HEK293 (cell line): ENCODE measurements around the gene JAK3.

Source experiments
- CTCF ChIA-PET: fragments of 350-600 bp; formaldehyde crosslinking; extraction: SDS; loops from one replicate; lab custom pipeline; 2021; ENCODE audit warnings: antibody characterized with exemption; lab: Yijun Ruan, JAX
- POLR2A ChIA-PET: fragments of 300-600 bp; formaldehyde crosslinking; extraction: SDS; loops from one replicate; lab custom pipeline; 2020; ENCODE audit warnings: antibody characterized with exemption, inconsistent platforms; lab: Yijun Ruan, JAX
- H3K27ac ChIP-seq: fragments of 200-500 bp; sonication (Bioruptor generic); 2 replicates; pipeline ENCODE4 v1.5.1; 2014; ENCODE audit warnings: low read depth, low read length, control low read depth, inconsistent platforms; ENCODE audit errors: extremely low read depth
- H3K36me3 ChIP-seq, 2 experiments: fragments of 200-500 bp in 1 of 2; sonication (Bioruptor generic) in 1 of 2; 1 replicate in 1 of 2; 2 replicates in 1 of 2; pipeline ENCODE4 v1.5.1; 2014 to 2017; ENCODE audit warnings: inconsistent platforms in 2 of 2, low read length in 2 of 2; ENCODE audit not compliant: control insufficient read depth in 2 of 2, insufficient read depth in 1 of 2
- H3K4me1 ChIP-seq: fragments of 200-500 bp; sonication (Bioruptor generic); 2 replicates; pipeline ENCODE4 v1.5.1; 2014; ENCODE audit warnings: mild to moderate bottlenecking, low read length, inconsistent platforms; ENCODE audit not compliant: control insufficient read depth, insufficient read depth
- H3K4me3 ChIP-seq: 2 replicates; pipeline ENCODE4 v1.5.1; 2011; ENCODE audit warnings: low read depth, mild to moderate bottlenecking, control low read depth, low read length, moderate library complexity
- H3K9me3 ChIP-seq: fragments of 200-500 bp; sonication (Bioruptor generic); 2 replicates; pipeline ENCODE4 v1.5.1; 2014; ENCODE audit warnings: low read depth, low read length, inconsistent platforms; ENCODE audit not compliant: control insufficient read depth, insufficient read depth
- BCL11B ChIP-seq: fragments of 450-650 bp; formaldehyde crosslinking; IDR thresholded peaks from 2 replicates; pipeline ENCODE4 v1.5.1; 2016; ENCODE audit warnings: low read depth, missing biosample characterization, missing genetic modification characterization
- ELK4 ChIP-seq: IDR thresholded peaks from 2 replicates; pipeline ENCODE4 v1.6.1; 2011; ENCODE audit warnings: mild to moderate bottlenecking, low read depth, low read length, borderline replicate concordance
- GLIS1 ChIP-seq: fragments of 450-650 bp; formaldehyde crosslinking; IDR thresholded peaks from 2 replicates; pipeline ENCODE4 v1.5.1; 2016; ENCODE audit warnings: missing biosample characterization, missing genetic modification characterization
- KLF1 ChIP-seq: fragments of 450-650 bp; formaldehyde crosslinking; IDR thresholded peaks from 2 replicates; pipeline ENCODE4 v1.5.1; 2016; ENCODE audit warnings: missing biosample characterization, missing genetic modification characterization
- KLF7 ChIP-seq: fragments of 450-650 bp; formaldehyde crosslinking; IDR thresholded peaks from 2 replicates; pipeline ENCODE4 v1.5.1; 2016; ENCODE audit warnings: missing biosample characterization, missing genetic modification characterization, borderline replicate concordance
- KLF8 ChIP-seq: fragments of 450-650 bp; formaldehyde crosslinking; IDR thresholded peaks from 2 replicates; pipeline ENCODE4 v1.5.1; 2016; ENCODE audit warnings: missing biosample characterization, missing genetic modification characterization
- MEIS1 ChIP-seq: sonication (generic); formaldehyde crosslinking; IDR thresholded peaks from 2 replicates; pipeline ENCODE4 v1.8.1; 2022; ENCODE audit warnings: missing genetic modification reagents, mild to moderate bottlenecking, borderline replicate concordance
- PRDM1 ChIP-seq: fragments of 450-650 bp; formaldehyde crosslinking; IDR thresholded peaks from 2 replicates; pipeline ENCODE4; 2016; ENCODE audit warnings: missing biosample characterization, missing genetic modification characterization
- SP3 ChIP-seq: fragments of 450-650 bp; formaldehyde crosslinking; IDR thresholded peaks from 2 replicates; pipeline ENCODE4 v1.5.1; 2016; ENCODE audit warnings: missing biosample characterization, missing genetic modification characterization
- ZBTB48 ChIP-seq: fragments of 450-650 bp; formaldehyde crosslinking; IDR thresholded peaks from 2 replicates; pipeline ENCODE4 v1.5.1; 2016; ENCODE audit warnings: missing biosample characterization, missing genetic modification characterization
- ZBTB8A ChIP-seq: fragments of 450-650 bp; formaldehyde crosslinking; IDR thresholded peaks from 2 replicates; pipeline ENCODE4 v1.5.1; 2016; ENCODE audit warnings: missing biosample characterization, missing genetic modification characterization
- ZFP41 ChIP-seq: fragments of 450-650 bp; formaldehyde crosslinking; IDR thresholded peaks from 2 replicates; pipeline ENCODE4 v1.5.1; 2016; ENCODE audit warnings: missing biosample characterization, missing genetic modification characterization, borderline replicate concordance
- ZNF148 ChIP-seq: fragments of 450-650 bp; formaldehyde crosslinking; IDR thresholded peaks from 2 replicates; pipeline ENCODE4 v1.5.0; 2017; ENCODE audit warnings: missing biosample characterization, missing genetic modification characterization, borderline replicate concordance
- ZNF221 ChIP-seq: fragments of 450-650 bp; formaldehyde crosslinking; IDR thresholded peaks from 2 replicates; pipeline ENCODE4 v1.5.1; 2017; ENCODE audit warnings: missing biosample characterization, missing genetic modification characterization, borderline replicate concordance
- ZNF362 ChIP-seq: fragments of 450-650 bp; formaldehyde crosslinking; IDR thresholded peaks from 2 replicates; pipeline ENCODE4 v1.5.1; 2016; ENCODE audit warnings: missing biosample characterization, missing genetic modification characterization
- ZNF560 ChIP-seq: fragments of 450-650 bp; formaldehyde crosslinking; IDR thresholded peaks from 2 replicates; pipeline ENCODE4 v1.5.1; 2017; ENCODE audit warnings: missing biosample characterization, missing genetic modification characterization, borderline replicate concordance
- ZNF626 ChIP-seq: fragments of 450-650 bp; sonication (Bioruptor Pico); formaldehyde crosslinking; IDR thresholded peaks from 2 replicates; pipeline ENCODE4 v1.5.1; 2018; ENCODE audit warnings: missing biosample characterization, missing genetic modification characterization, inconsistent platforms
- ZNF692 ChIP-seq: fragments of 450-650 bp; formaldehyde crosslinking; IDR thresholded peaks from 2 replicates; pipeline ENCODE4 v1.5.1; 2016; ENCODE audit warnings: missing biosample characterization, missing genetic modification characterization
- ZNF768 ChIP-seq: fragments of 450-650 bp; formaldehyde crosslinking; IDR thresholded peaks from 2 replicates; pipeline ENCODE4 v1.5.1; 2018; ENCODE audit warnings: missing biosample characterization, mild to moderate bottlenecking, missing genetic modification characterization
- ZSCAN23 ChIP-seq: fragments of 450-650 bp; formaldehyde crosslinking; IDR thresholded peaks from 2 replicates; pipeline ENCODE4 v1.5.1; 2016; ENCODE audit warnings: missing biosample characterization, missing genetic modification characterization

Gene JAK3

GRCh38 chr19:17843292-17843827 is 4.4 kb downstream of the JAK3 start:
- POLR2A ChIA-PET = interaction anchor here (1.3 kb wide), 1 partner anchor 16 kb away, joined by 3 read pairs; the partner anchor contains the start of gene RPL18A
- H3K4me1 ChIP-seq = no peaks in the 10 kb centered on the region
- H3K27ac ChIP-seq = no peak overlapping the region
- no peak overlapping the region for H3K4me3 ChIP-seq
- CTCF ChIA-PET = interaction anchor here (1.6 kb wide), 1 partner anchor 12 kb away, joined by 5 read pairs; no protein-coding TSS in a partner anchor
- H3K36me3 ChIP-seq = no peaks in the 10 kb centered on the region
- no peaks in the 10 kb centered on the region for H3K9me3 ChIP-seq
- TF ChIP-seq ZNF768 (tag by site-specific recombination) = peak; percentile 82; the same call in 1 of the 2 replicates
- TF ChIP-seq KLF8 = no peak
- TF ChIP-seq ZBTB48 (tag by site-specific recombination) = no peak

GRCh38 chr19:17842663-17843291 is 5.0 kb downstream of the JAK3 start:
- no peak overlapping the region for H3K4me3 ChIP-seq

GRCh38 chr19:17841810-17842662 is 5.7 kb downstream of the JAK3 start:
- Histone ChIP-seq H3K36me3 (no peaks in the 10 kb centered on the region), H3K9me3 (no peaks in the 10 kb centered on the region), H3K4me1 (no peaks in the 10 kb centered on the region), H3K4me3 (no peak overlapping the region), H3K27ac (no peak overlapping the region)
- POLR2A ChIA-PET = interaction anchor here (1.3 kb wide), 1 partner anchor 17 kb away, joined by 3 read pairs; the partner anchor contains the start of gene RPL18A
- CTCF ChIA-PET = interaction anchor here (0.5 kb wide), 1 partner anchor 10 kb away, joined by 3 read pairs; no protein-coding TSS in a partner anchor
- TF ChIP-seq ZSCAN23 (no peak), ZNF692 (0 out of 2 replicates have a peak, but pooled peaks have one; percentile 4), SP3 (tag by site-specific recombination) (peak; percentile 97), KLF1 (tag by site-specific recombination) (peak; percentile 95), GLIS1 (tag by site-specific recombination) (peak; percentile 17; the same call in 1 of the 2 replicates), ELK4 (no peak), ZNF362 (tag by site-specific recombination) (no peak), BCL11B (no peak), ZNF560 (no peak), ZNF221 (tag by site-specific recombination) (no peak), ZFP41 (tag by site-specific recombination) (no peak), ZNF148 (tag by site-specific recombination) (no peak), PRDM1 (tag by site-specific recombination) (no peak), ZNF626 (tag by site-specific recombination) (no peak), MEIS1 (no peak), KLF7 (tag by site-specific recombination) (0 out of 2 replicates have a peak, but pooled peaks have one; percentile 51)

More at GRCh38 chr19:17842663-17843291, 5.0 kb downstream of the JAK3 start:
- 0 out of 2 replicates have a peak, but pooled peaks have one; percentile 23 for TF ChIP-seq ZBTB8A (tag by site-specific recombination)
- no peak for TF ChIP-seq KLF7 (tag by site-specific recombination)
- Histone ChIP-seq H3K9me3 (no peaks in the 10 kb centered on the region), H3K4me1 (no peaks in the 10 kb centered on the region), H3K27ac (no peak overlapping the region), H3K36me3 (no peaks in the 10 kb centered on the region)
- POLR2A ChIA-PET = interaction anchor here (1.3 kb wide), 1 partner anchor 17 kb away, joined by 3 read pairs; the partner anchor contains the start of gene RPL18A
- CTCF ChIA-PET = interaction anchor here (0.5 kb wide), 1 partner anchor 11 kb away, joined by 3 read pairs; no protein-coding TSS in a partner anchor
